Measurements from ENCODE around the gene NCK2. TPM values are rescaled to one million over a fixed set of nuclear protein-coding genes. Genes with fewer than 3 reads are reported as not detected.

The NCK2 gene
- total RNA-seq, 1 donor from 2014 or later, result 92.5 TPM

DNA sequence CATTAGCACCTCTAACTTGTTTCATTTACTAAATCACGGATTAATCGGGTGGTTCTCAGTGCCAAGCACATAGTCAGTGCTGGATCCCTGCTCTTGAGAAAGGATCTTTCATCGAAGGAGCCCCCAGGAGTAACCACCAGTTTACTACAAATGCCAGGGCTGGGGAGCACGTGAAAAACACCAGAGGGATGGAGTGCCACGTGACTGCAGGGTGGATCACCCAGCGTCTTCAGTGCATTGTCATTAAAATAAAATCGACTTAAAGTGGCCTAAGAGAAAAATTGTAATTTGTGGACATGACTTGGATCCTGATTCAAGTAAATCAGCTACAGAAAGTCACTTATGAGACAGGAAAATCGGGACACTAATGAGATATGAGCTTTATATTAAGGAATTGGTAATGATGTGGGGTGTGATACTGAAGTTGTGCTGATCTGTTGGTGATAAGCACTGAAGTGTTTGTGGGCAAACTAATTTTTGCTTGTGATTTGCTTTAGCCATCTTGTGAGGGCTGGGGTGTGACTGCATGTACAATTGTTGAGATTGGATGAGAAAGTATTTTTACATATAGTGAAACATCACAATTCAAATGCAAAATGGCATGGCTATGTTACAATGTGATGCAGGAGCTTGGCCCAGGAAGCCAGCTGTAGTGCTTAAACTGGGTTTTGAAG is 63.8 kb downstream of the NCK2 start:
- H3K36me3 Mint-ChIP-seq (ENCODE audit: insufficient read depth), result peaks cover 1% of the 10 kb centered on the region
- no peaks in the 10 kb centered on the region for H3K27me3 Mint-ChIP-seq
- TF ChIP-seq, protein P1, sequence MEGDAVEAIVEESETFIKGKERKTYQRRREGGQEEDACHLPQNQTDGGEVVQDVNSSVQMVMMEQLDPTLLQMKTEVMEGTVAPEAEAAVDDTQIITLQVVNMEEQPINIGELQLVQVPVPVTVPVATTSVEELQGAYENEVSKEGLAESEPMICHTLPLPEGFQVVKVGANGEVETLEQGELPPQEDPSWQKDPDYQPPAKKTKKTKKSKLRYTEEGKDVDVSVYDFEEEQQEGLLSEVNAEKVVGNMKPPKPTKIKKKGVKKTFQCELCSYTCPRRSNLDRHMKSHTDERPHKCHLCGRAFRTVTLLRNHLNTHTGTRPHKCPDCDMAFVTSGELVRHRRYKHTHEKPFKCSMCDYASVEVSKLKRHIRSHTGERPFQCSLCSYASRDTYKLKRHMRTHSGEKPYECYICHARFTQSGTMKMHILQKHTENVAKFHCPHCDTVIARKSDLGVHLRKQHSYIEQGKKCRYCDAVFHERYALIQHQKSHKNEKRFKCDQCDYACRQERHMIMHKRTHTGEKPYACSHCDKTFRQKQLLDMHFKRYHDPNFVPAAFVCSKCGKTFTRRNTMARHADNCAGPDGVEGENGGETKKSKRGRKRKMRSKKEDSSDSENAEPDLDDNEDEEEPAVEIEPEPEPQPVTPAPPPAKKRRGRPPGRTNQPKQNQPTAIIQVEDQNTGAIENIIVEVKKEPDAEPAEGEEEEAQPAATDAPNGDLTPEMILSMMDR (IDR thresholded peaks at IDR 0.05; ENCODE audit: unreplicated experiment), result no peak
- H3K4me3 Mint-ChIP-seq (ENCODE audit: low read depth), result no peak overlapping the region
- no peaks in the 10 kb centered on the region for H3K9me3 Mint-ChIP-seq (ENCODE audit: low read depth)
- H3K4me1 Mint-ChIP-seq (ENCODE audit: low read depth), result peaks cover 51% of the 10 kb centered on the region
- H3K27ac Mint-ChIP-seq, result no peak overlapping the region
- no peak for DNase-seq (ENCODE audit: low spot score, unreplicated experiment)

DNA sequence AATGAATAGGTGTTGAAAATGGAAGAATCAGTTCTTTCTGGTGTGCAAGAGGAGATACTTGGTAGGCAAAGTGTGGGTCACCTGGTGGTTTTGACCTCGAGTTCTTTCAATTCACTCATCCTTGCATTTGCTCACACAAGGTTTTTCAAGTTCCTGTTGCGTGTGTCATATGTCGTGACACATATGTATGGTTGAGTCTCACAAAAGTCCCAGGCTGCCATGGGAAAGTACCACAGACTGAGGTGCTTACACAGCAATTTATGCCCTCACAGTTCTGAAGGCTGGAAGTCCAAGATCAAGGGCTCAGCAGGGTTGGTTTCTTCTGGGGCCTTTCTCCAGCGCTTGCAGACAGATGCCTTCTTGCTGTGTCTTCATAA is 64.4 kb downstream of the NCK2 start:
- H3K27ac Mint-ChIP-seq, result peak overlapping the region; percentile 89
- H3K4me1 Mint-ChIP-seq (ENCODE audit: low read depth), result peaks cover 52% of the 10 kb centered on the region
- TF ChIP-seq, protein P1 (IDR thresholded peaks at IDR 0.05; ENCODE audit: unreplicated experiment), result no peak
- no peaks in the 10 kb centered on the region for H3K9me3 Mint-ChIP-seq (ENCODE audit: low read depth)
- no peak for DNase-seq (ENCODE audit: low spot score, unreplicated experiment)
- no peak overlapping the region for H3K4me3 Mint-ChIP-seq (ENCODE audit: low read depth)
- no peaks in the 10 kb centered on the region for H3K27me3 Mint-ChIP-seq
- peaks cover 1% of the 10 kb centered on the region for H3K36me3 Mint-ChIP-seq (ENCODE audit: insufficient read depth)

DNA sequence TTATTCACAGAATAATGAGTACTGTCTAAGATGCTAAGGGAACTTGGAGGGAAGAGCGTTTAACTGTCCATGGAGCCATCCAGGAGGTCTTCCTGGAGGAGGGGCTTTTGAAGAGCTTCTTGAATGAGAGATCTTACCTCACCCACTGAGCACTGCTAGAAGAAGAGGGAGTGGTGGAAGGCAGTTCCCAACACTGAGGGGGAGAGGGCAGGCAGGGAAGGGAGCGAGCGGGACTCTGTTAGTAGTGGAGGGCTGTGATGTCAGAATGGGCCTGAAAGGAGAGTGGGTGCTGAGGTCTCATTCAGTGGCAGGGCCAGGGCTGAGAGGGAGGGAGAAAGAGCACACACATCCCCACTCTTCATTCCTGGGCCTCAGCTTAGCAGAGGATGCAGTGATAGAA is 65.0 kb downstream of the NCK2 start:
- TF ChIP-seq, protein P1 (IDR thresholded peaks at IDR 0.05; ENCODE audit: unreplicated experiment), result no peak
- Mint-ChIP-seq H3K27ac (peak overlapping the region; percentile 89), H3K27me3 (no peaks in the 10 kb centered on the region), H3K4me1 (ENCODE audit: low read depth) (peaks cover 54% of the 10 kb centered on the region), H3K9me3 (ENCODE audit: low read depth) (no peaks in the 10 kb centered on the region), H3K36me3 (ENCODE audit: insufficient read depth) (peaks cover 1% of the 10 kb centered on the region), H3K4me3 (ENCODE audit: low read depth) (no peak overlapping the region)
- DNase-seq (ENCODE audit: low spot score, unreplicated experiment), result no peak

DNA sequence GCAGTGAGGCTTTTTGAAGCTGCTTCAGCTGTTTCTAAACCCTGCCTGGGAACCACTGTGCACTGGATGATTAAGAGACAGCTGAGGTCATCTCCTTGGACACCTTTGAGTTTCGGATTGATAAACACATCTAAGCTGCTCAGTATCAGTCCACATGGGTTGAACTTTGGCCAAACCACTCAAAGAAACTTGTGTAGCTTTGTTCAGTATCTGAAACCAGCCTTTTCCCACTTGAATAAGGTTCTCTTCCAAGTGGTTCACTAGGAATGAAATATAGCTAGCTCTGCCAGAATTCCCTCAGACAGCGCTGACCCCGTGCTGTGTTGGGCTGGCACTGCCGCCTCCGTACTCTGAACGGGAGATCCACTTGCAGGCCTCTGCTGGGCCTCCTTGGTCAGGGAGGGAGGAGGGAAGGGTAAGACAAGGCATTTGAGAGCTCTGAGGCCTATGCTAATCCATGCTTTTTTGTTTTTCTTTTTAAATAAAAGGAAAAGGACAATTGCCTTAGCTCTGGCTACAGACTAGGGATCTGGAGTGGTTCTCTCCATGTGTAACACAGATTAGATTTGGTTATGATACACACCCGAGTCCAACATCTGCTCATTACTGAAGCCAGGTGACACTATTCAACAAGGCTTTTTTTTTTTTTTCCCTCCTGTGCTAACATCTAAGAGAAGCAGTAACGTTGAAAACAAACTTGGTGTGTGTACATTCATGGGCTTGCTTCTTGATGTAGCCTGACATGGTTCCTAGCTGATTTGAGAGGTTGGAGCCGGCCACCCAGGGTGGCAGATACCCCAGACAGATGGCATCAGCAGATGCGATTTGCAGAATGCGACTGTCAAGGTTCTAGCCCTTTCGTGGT is 67.7 kb downstream of the NCK2 start:
- TF ChIP-seq, protein P1 (IDR thresholded peaks at IDR 0.05; ENCODE audit: unreplicated experiment), result no peak
- H3K4me1 Mint-ChIP-seq (ENCODE audit: low read depth), result peaks cover 54% of the 10 kb centered on the region
- no peak for DNase-seq (ENCODE audit: low spot score, unreplicated experiment)
- no peaks in the 10 kb centered on the region for H3K9me3 Mint-ChIP-seq (ENCODE audit: low read depth)
- H3K27me3 Mint-ChIP-seq, result no peaks in the 10 kb centered on the region
- H3K36me3 Mint-ChIP-seq (ENCODE audit: insufficient read depth), result peaks cover 12% of the 10 kb centered on the region
- H3K4me3 Mint-ChIP-seq (ENCODE audit: low read depth), result peak overlapping the region; percentile 11
- H3K27ac Mint-ChIP-seq, result peak overlapping the region; percentile 92

DNA sequence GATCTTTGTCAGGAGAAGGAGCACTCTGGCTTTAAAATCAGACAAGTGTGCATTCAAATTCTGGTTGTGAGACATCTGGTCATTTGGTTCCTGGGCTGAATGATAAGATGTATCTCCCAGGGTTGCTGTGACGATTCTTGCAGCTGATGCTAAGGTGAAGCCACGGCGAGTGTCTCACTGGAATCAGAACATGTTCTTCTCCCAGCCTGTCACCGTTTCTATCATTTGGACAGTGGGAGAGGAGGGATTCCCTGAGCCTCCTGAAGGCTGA is 68.3 kb downstream of the NCK2 start:
- H3K27ac Mint-ChIP-seq, result peak overlapping the region; percentile 92
- peaks cover 54% of the 10 kb centered on the region for H3K4me1 Mint-ChIP-seq (ENCODE audit: low read depth)

More for the DNA sequence above, 68.3 kb downstream of the NCK2 start:
- Mint-ChIP-seq H3K9me3 (ENCODE audit: low read depth) (no peaks in the 10 kb centered on the region), H3K27me3 (no peaks in the 10 kb centered on the region), H3K4me3 (ENCODE audit: low read depth) (no peak overlapping the region), H3K36me3 (ENCODE audit: insufficient read depth) (peaks cover 14% of the 10 kb centered on the region)
- TF ChIP-seq, protein P1 (IDR thresholded peaks at IDR 0.05; ENCODE audit: unreplicated experiment), result no peak
- DNase-seq (ENCODE audit: low spot score, unreplicated experiment), result no peak
